HG03354 (cell line): Measurements from ENCODE around the gene NEK6.
A peak's percentile ranks its signal among the peaks of the same experiment; 100 is the strongest.

Source experiments
- ATAC-seq: cut with Tn5 transposase; IDR thresholded peaks from one replicate; pipeline ENCODE4 v1.9.1; 2021; ENCODE audit warnings: mild to moderate bottlenecking; ENCODE audit not compliant: unreplicated experiment, poor library complexity, severe bottlenecking

Gene NEK6

GRCh38 chr9:124258607-124259157 is 933 bp downstream of the NEK6 start:
- no peak for ATAC-seq

- ATAC-seq, result no peak
Observed at GRCh38 chr9:124259158-124259808, 1.5 kb downstream of the NEK6 start.

- ATAC-seq, result no peak
Observed at GRCh38 chr9:124260769-124261603, 3.2 kb downstream of the NEK6 start.

GRCh38 chr9:124261736-124262648 is 4.2 kb downstream of the NEK6 start:
- ATAC-seq, result no peak

- ATAC-seq, result no peak
Observed at GRCh38 chr9:124262649-124262972, 4.9 kb downstream of the NEK6 start.

GRCh38 chr9:124263213-124263612 is 5.5 kb downstream of the NEK6 start:
- ATAC-seq, result no peak

- ATAC-seq, result no peak
Observed at GRCh38 chr9:124263800-124264426, 6.2 kb downstream of the NEK6 start.

GRCh38 chr9:124264823-124265233 is 7.1 kb downstream of the NEK6 start:
- peak; percentile 65 for ATAC-seq

GRCh38 chr9:124265551-124265950 is 7.8 kb downstream of the NEK6 start:
- no peak for ATAC-seq

- no peak for ATAC-seq
Observed at GRCh38 chr9:124266139-124266825, 8.5 kb downstream of the NEK6 start.

GRCh38 chr9:124266826-124267201 is 9.1 kb downstream of the NEK6 start:
- no peak for ATAC-seq

GRCh38 chr9:124267271-124267807 is 9.6 kb downstream of the NEK6 start:
- no peak for ATAC-seq

- no peak for ATAC-seq
Observed at GRCh38 chr9:124268248-124268647, 10.5 kb downstream of the NEK6 start.

GRCh38 chr9:124268661-124269060 is 10.9 kb downstream of the NEK6 start:
- ATAC-seq, result no peak

- ATAC-seq, result no peak
Observed at GRCh38 chr9:124269556-124269955, 11.8 kb downstream of the NEK6 start.

GRCh38 chr9:124270504-124271335 is 13.0 kb downstream of the NEK6 start:
- no peak for ATAC-seq

- no peak for ATAC-seq
Observed at GRCh38 chr9:124271660-124272059, 13.9 kb downstream of the NEK6 start.

- ATAC-seq, result no peak
Observed at GRCh38 chr9:124272118-124272517, 14.4 kb downstream of the NEK6 start.
